ENCODE measurements around the gene GLUL.

GRCh38 chr1:182394055-182394775 lies 2.6 kb upstream of the GLUL start:
- TF ChIP-seq CTCF (IDR thresholded peaks at IDR 0.05) = no peak
- no peak for TF ChIP-seq POLR2A (IDR thresholded peaks at IDR 0.05)
